GM12892 (cell line): ENCODE data around the gene SPATA22. TPM values are rescaled to one million over a fixed set of nuclear protein-coding genes. Genes with fewer than 3 reads are reported as not detected.
"Not testable (repeated sequence)": the region's sequence is repeated elsewhere in the genome, so short reads cannot be mapped to it uniquely, and the experiment has no call there.

Experiments
- DNase-seq: peaks from one replicate; pipeline ENCODE4 v3.0.0; 2011; ENCODE audit not compliant: insufficient read length
- FAIRE-seq: peaks from 2 replicates; lab custom pipeline; 2011; peaks lifted over from hg19 to GRCh38; lab: Jason Lieb, UNC
- POLR2A ChIP-seq: IDR thresholded peaks from 2 replicates; pipeline ENCODE4 v1.6.1; 2011; ENCODE audit warnings: low read depth, low read length, control low read depth
- POLR2AphosphoS5 ChIP-seq: IDR thresholded peaks from 2 replicates; pipeline ENCODE4 v1.6.1; 2011; ENCODE audit warnings: low read depth, low read length, control low read depth
- TAF1 ChIP-seq: IDR thresholded peaks from 2 replicates; pipeline ENCODE4 v1.6.1; 2011; ENCODE audit warnings: low read depth, mild to moderate bottlenecking, control low read depth, low read length, borderline replicate concordance
- polyA plus RNA-seq: library from polyadenylated mRNA; unstranded; fragments of >200 nt; gene quantifications from one replicate; pipeline ENCODE4 v1.2.1, GENCODE V29; 2012; ENCODE audit warnings: missing spikeins, inconsistent platforms; ENCODE audit not compliant: missing spikeins

SPATA22 gene, protein sequence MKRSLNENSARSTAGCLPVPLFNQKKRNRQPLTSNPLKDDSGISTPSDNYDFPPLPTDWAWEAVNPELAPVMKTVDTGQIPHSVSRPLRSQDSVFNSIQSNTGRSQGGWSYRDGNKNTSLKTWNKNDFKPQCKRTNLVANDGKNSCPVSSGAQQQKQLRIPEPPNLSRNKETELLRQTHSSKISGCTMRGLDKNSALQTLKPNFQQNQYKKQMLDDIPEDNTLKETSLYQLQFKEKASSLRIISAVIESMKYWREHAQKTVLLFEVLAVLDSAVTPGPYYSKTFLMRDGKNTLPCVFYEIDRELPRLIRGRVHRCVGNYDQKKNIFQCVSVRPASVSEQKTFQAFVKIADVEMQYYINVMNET
- polyA plus RNA-seq: not detected

- FAIRE-seq (no peak), DNase-seq (no peak)
- TF ChIP-seq TAF1 (no peak), POLR2AphosphoS5 (no peak), POLR2A (no peak)
Measured at GRCh38 chr17:3471599-3471998, at the start of gene SPATA22. Gene SPATA22, minus strand, starts transcription at chr17:3471819. Its CDS starts 2,494 bp downstream, at chr17:3469325.

GRCh38 chr17:3519472-3519871 is 47.9 kb upstream of the SPATA22 start:
- FAIRE-seq, DNase-seq: not testable (repeated sequence)

DNA sequence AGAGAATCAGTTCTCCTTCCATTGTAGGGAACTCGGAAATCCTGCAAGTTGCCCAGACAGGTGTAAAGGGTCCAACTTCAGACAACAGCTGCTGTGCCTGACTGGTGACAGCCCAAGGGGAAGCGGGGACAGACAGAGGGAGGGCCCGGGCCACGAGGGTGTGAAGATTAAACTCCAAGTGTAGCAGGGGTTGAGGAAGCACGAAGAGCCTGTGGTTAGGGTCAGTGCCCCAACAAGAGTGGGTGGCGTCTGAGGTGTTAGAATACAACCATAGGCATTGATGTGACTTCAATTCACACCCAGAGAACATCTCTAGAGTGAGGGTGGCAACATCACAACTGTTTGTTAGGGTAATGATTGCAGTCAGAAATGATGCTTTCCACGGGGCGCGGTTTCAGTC is 43.3 kb upstream of the SPATA22 start:
- TF ChIP-seq TAF1 (no peak), POLR2A (no peak), POLR2AphosphoS5 (no peak)
- no peak for DNase-seq
- no peak for FAIRE-seq

- FAIRE-seq, DNase-seq: not testable (repeated sequence)
Measured at GRCh38 chr17:3514167-3514566, 42.5 kb upstream of the SPATA22 start.

- TF ChIP-seq TAF1: no peak
- TF ChIP-seq POLR2A: no peak
- TF ChIP-seq POLR2AphosphoS5: no peak
- DNase-seq: no peak
- no peak for FAIRE-seq
Measured at GRCh38 chr17:3513305-3514035, 41.9 kb upstream of the SPATA22 start.

GRCh38 chr17:3512505-3513171 is 41.0 kb upstream of the SPATA22 start:
- FAIRE-seq: no peak
- no peak for DNase-seq
- no peak for TF ChIP-seq POLR2AphosphoS5
- TF ChIP-seq TAF1: no peak
- TF ChIP-seq POLR2A: no peak

DNA sequence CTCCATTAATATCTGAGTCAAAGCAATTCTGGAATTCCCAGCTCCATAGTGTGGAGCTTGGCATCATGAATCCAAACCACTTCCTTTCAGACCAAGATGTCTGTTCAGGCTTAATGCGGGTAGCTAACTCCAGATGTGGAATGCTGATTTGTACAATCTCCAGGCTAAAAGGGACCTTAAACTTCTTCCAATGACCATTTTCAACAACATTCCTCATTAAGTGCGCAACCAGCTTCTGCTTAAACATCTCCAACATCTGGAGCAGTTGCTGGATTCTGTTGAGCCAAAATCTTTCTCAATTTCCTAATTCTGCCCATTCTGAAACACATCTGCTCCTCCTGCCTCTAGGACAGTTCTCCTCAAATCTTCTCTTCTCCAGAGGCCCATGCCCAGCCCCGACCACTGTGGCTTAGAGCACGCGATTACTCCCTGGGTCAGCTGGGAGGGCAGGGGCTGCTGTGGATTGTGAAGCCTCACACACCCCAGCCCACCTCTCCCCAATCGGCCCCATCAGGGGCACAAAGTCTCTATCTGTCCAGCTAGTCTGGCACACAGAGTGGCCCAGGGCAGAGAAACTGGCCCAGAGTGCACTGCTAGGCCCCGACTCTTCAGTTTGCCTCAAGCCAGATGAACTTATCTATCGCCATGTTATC is 40.4 kb upstream of the SPATA22 start:
- TF ChIP-seq POLR2AphosphoS5 (no peak), TAF1 (no peak), POLR2A (no peak)
- DNase-seq (no peak), FAIRE-seq (no peak)

- DNase-seq: no peak
- TF ChIP-seq POLR2A: no peak
- FAIRE-seq: no peak
Measured at GRCh38 chr17:3510090-3510489, 38.5 kb upstream of the SPATA22 start.

GRCh38 chr17:3507869-3508268 is 36.2 kb upstream of the SPATA22 start:
- DNase-seq (no peak), FAIRE-seq (no peak)
- no peak for TF ChIP-seq TAF1
- TF ChIP-seq POLR2AphosphoS5: no peak
- TF ChIP-seq POLR2A: no peak

GRCh38 chr17:3507071-3507470 is 35.5 kb upstream of the SPATA22 start:
- DNase-seq: no peak
- no peak for FAIRE-seq
- TF ChIP-seq TAF1: no peak
- TF ChIP-seq POLR2A: no peak
- no peak for TF ChIP-seq POLR2AphosphoS5

- no peak for DNase-seq
- FAIRE-seq: no peak
Measured at GRCh38 chr17:3506054-3506453, 34.4 kb upstream of the SPATA22 start.

GRCh38 chr17:3505008-3505407 is 33.4 kb upstream of the SPATA22 start:
- FAIRE-seq (no peak), DNase-seq (no peak)
- TF ChIP-seq POLR2A (no peak), POLR2AphosphoS5 (no peak), TAF1 (no peak)

More at GRCh38 chr17:3506054-3506453, 34.4 kb upstream of the SPATA22 start:
- TF ChIP-seq TAF1 (no peak), POLR2AphosphoS5 (no peak), POLR2A (no peak)
